ENCODE data around the gene BMP7.
"Not testable (repeated sequence)": the region's sequence is repeated elsewhere in the genome, so short reads cannot be mapped to it uniquely, and the experiment has no call there.

BMP7 gene

GRCh38 chr20:57248132-57248797, 18.2 kb downstream of the BMP7 start:
- no peak for DNase-seq

- no peak for DNase-seq
These were observed 19.0 kb downstream of the BMP7 start for GRCh38 chr20:57247292-57247965.

- no peak for DNase-seq
These were observed 20.4 kb downstream of the BMP7 start for GRCh38 chr20:57245997-57246396.

- no peak for DNase-seq
These were observed 21.7 kb downstream of the BMP7 start for GRCh38 chr20:57244627-57245214.

GRCh38 chr20:57244221-57244585, 22.2 kb downstream of the BMP7 start:
- DNase-seq: no peak

GRCh38 chr20:57243480-57244220, 22.8 kb downstream of the BMP7 start:
- no peak for DNase-seq

GRCh38 chr20:57242414-57242813, 24.0 kb downstream of the BMP7 start:
- no peak for DNase-seq

GRCh38 chr20:57241363-57241991, 25.0 kb downstream of the BMP7 start:
- DNase-seq: no peak

GRCh38 chr20:57240581-57241362, 25.7 kb downstream of the BMP7 start:
- no peak for DNase-seq

GRCh38 chr20:57239725-57240124, 26.7 kb downstream of the BMP7 start:
- DNase-seq: not testable (repeated sequence)

- not testable (repeated sequence) for DNase-seq
These were observed 27.1 kb downstream of the BMP7 start for GRCh38 chr20:57239324-57239723.

- DNase-seq: no peak
These were observed 28.4 kb downstream of the BMP7 start for GRCh38 chr20:57238089-57238488.

- no peak for DNase-seq
These were observed 28.9 kb downstream of the BMP7 start for GRCh38 chr20:57237585-57237953.

- no peak for DNase-seq
These were observed 29.4 kb downstream of the BMP7 start for GRCh38 chr20:57236813-57237584.

GRCh38 chr20:57234556-57235251, 31.7 kb downstream of the BMP7 start:
- DNase-seq: no peak

- no peak for DNase-seq
These were observed 34.5 kb downstream of the BMP7 start for GRCh38 chr20:57231951-57232428.

- no peak for DNase-seq
These were observed 35.3 kb downstream of the BMP7 start for GRCh38 chr20:57231161-57231560.

- DNase-seq: no peak
These were observed 36.2 kb downstream of the BMP7 start for GRCh38 chr20:57230247-57230646.

GRCh38 chr20:57229490-57229889, 37.0 kb downstream of the BMP7 start:
- no peak for DNase-seq

- DNase-seq: no peak
These were observed 40.6 kb downstream of the BMP7 start for GRCh38 chr20:57225830-57226229.

Measured in activated CD4-positive, CD25-positive, alpha-beta regulatory T cell (primary cell).